Thyroid gland (tissue), 4 donors: ENCODE measurements around the gene FJX1.

Source experiments
- POLR2A ChIP-seq, 2 donors: fragments of 450-650 bp; IDR thresholded peaks; one replicate each; pipeline ENCODE4 v1.6.1; 2017; ENCODE audit warnings: antibody characterized with exemption in 2 of 2, mild to moderate bottlenecking in 2 of 2, moderate library complexity in 1 of 2
- TF ChIP-seq, protein P1 (sequence below), 6 experiments: fragments of 200-600 bp in 3 of 6; fragments of 450-650 bp in 3 of 6; sonication (generic) in 3 of 6; IDR thresholded peaks; one replicate each; pipeline ENCODE4 v1.5.1; 2016 to 2019; ENCODE audit warnings: antibody characterized with exemption in 6 of 6, mild to moderate bottlenecking in 2 of 6, inconsistent platforms in 1 of 6, moderate library complexity in 1 of 6

GRCh38 chr11:35662649-35663407, 44.6 kb downstream of the FJX1 start, which contains the start of gene TRIM44:
- TF ChIP-seq, protein P1, sequence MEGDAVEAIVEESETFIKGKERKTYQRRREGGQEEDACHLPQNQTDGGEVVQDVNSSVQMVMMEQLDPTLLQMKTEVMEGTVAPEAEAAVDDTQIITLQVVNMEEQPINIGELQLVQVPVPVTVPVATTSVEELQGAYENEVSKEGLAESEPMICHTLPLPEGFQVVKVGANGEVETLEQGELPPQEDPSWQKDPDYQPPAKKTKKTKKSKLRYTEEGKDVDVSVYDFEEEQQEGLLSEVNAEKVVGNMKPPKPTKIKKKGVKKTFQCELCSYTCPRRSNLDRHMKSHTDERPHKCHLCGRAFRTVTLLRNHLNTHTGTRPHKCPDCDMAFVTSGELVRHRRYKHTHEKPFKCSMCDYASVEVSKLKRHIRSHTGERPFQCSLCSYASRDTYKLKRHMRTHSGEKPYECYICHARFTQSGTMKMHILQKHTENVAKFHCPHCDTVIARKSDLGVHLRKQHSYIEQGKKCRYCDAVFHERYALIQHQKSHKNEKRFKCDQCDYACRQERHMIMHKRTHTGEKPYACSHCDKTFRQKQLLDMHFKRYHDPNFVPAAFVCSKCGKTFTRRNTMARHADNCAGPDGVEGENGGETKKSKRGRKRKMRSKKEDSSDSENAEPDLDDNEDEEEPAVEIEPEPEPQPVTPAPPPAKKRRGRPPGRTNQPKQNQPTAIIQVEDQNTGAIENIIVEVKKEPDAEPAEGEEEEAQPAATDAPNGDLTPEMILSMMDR (IDR thresholded peaks at IDR 0.05), result no peak
- TF ChIP-seq POLR2A (IDR thresholded peaks at IDR 0.05), result peak in 1 of 2 donors; percentile 63
